ENCODE data around the gene WDFY4.
A peak's percentile ranks its signal among the peaks of the same experiment; 100 is the strongest.

The WDFY4 gene

DNA sequence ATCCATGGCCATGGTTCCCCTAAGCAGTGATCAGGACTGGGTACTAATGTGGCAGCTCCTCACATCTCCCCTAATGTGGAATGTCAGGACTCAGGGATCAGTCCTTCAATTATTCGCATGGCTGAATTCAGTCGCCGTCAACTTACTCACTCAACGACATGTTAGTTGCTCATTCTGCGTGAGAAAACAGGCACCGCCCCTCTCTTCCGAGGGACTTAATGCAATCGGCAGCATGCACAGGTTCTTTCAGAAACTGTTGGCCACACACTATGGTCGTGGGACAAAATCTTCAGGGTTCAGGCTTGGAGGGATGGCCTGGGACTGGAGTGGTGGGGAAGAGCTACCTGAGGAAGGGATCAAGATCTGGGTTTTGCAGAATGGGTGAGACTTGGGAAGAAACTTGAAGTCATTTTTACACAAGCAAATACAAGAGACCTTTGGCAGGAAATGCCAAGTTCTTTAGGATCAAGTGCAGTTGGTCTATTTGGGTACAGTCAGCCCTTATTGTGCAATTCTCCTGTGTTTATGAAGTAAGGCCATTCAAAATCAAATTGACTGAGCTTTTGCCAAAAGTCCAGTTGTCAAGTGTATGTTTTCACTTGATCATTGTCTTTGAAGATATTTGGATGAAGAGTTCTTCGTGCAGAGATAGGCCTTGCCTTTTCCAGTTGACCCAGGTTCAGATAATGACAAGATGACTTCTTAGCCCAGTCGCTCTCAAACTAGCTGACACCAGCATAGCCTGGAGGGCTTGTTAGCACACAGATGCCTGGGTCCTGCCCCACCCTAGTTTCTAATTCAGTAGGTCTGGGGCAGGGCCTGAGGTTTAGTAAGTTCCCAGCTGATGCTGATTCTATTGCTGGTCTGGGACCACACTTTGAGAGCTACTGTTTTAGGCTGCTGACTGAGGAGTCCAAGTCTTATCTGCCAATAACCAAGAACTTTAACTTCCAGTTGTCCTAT, 206.5 kb downstream of the WDFY4 start:
- DNase-seq = no peak

GRCh38 chr10:48894911-48895802, 210.5 kb downstream of the WDFY4 start:
- no peak for DNase-seq

DNA sequence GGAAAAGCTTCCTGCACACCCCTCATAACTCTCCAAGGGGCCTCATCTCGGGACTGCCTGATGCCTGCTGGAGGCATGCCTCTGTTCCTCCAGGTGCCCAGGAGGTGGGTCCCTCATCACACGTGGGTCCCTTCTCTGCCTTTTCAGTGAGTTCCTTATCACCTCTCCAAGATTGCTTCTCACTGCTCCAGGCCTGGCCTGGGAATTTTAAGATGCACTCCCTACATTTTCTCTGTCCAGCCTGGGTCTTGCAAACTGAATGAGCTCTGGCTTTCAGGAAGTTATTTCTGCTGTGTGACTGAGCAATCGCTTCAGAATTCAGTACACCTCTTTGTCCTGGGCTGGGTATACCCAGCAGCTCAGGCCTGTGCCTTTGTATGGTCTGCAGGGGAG, 211.1 kb downstream of the WDFY4 start:
- no peak for DNase-seq

- no peak for DNase-seq
Measured at GRCh38 chr10:48896756-48897440, 212.2 kb downstream of the WDFY4 start.

DNA sequence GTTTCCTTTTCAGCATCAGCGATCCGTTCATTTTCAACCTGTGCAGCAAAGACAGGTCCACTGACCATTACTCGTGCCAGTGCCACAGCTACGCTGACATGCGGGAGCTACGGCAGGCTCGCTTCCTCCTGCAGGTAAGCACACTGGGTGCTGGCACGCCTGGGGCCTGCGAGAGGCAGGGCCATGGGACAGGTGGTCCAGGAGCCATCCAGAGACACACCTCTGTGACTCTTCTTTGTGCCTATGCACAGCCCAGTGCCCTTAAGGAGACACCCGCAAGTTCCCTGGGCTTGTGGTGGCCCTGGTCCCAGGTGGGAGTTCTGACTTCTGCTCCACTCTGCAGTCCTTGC, 212.7 kb downstream of the WDFY4 start:
- DNase-seq = no peak

- DNase-seq = no peak
Measured at GRCh38 chr10:48898426-48898825, 213.8 kb downstream of the WDFY4 start.

DNA sequence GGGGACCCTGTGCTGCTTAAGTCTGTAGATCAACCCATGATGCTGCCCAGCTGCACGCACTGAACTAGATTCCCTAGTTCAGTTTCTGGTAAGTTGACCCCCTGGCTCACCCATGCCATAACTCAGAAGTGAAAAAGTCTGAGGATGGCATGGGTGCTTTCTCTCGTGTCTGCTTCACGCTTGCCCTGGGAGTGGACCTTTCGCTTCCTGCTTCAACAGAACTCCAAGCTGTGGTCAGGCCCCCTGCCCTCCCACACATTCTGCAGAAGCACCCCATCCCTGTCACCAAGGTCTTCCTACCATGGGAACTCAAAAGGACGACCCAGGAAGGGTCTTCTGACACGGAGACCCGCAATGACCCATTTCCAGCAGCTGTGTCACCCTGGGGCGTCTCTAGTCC, 215.1 kb downstream of the WDFY4 start:
- no peak for DNase-seq

DNA sequence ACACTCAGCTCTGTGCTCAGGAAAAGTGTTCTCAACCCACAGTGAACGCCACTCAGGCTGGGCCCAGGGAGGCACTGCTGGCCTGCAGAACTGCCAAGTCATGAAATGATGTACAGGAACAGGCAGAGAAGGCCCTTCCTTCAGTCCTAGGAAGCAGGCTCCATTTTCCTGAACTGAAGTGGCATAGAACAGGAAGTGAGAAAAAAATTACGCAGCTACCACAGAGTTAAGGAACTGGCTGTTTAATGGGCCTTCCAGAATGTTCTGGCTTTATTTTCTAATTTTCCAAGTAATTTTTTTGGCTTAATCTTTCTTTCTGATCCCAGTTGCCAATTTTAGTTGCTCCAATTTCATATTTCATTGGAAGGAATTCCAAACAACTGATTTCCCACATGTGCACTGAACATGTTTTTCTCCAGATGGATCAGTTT, 215.7 kb downstream of the WDFY4 start:
- DNase-seq = no peak

DNA sequence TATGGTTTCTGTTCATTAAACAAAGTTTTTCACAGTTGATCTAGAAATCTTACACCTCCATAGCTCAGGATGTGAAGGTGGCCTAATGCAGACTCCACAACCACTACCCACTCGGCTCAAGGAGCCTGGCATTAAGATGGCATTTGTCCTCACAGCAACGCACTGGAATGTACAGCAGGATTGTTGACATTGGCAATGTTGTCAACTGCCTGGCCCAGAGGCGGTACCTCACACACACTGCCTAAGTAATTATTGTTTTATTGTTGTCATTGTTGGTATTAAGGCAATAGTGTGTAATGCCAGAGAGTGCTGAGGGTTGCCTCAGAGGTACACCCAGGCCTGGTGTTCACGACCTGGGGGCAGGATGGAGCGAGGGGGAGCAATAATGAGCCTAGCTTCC, 216.6 kb downstream of the WDFY4 start:
- DNase-seq = no peak

DNA sequence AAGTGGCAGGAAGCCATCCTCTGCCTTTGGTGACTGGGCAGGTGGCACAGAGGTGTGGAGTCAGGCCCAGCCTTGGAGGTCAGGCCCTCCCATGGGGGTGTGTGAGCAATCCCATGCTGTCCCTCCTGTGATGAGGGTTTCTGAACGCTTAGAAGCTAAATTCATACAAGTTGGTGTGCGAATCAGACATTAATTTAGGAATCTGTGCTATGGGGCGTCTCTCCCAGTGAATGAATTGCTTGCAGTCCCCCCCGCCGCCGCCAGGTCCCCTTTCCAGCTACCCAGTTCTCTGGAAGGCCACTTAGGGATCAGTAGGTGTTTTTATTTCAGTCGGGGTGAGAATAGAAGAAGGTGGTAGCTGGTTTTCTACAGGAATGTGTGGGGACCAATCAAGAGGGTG, 217.4 kb downstream of the WDFY4 start:
- no peak for DNase-seq

DNA sequence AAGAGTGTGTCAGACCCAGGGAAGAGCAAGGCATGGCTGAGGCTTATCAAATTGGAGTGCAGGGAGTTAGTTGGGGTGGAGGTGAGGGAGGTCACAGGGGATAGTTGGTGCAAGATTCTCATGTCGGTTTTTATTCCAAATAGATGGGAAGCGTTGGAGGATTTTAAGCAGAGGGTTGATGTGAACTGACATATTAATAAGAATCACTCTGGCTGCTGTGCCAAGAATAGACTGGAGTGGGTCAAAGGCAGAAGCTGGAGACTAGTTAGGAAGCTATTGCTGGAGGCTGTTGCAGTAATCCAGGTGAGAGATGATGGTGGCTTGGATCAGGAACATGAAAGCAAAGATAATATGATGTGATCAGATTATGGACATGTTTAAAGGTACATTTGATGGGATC, 218.5 kb downstream of the WDFY4 start:
- DNase-seq = no peak

DNA sequence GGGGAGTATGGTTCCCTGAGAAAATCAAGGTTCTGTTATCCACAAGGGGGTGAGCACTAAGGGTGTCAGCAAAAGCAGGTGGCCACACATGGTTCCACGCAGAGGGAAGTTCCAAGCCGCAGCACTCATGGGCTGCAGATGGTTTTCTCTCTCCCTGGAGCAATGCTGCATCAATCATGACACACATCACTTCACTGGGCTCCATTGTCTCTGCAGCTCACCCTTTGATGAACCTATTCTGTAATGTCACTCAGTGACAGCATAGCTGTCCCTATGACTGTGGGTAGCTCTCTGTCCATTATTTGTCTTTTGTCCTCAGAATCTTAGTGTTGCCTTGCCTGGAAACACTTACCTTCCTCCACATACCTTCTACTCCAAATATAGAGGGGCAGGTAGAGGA, 220.2 kb downstream of the WDFY4 start:
- DNase-seq = no peak

DNA sequence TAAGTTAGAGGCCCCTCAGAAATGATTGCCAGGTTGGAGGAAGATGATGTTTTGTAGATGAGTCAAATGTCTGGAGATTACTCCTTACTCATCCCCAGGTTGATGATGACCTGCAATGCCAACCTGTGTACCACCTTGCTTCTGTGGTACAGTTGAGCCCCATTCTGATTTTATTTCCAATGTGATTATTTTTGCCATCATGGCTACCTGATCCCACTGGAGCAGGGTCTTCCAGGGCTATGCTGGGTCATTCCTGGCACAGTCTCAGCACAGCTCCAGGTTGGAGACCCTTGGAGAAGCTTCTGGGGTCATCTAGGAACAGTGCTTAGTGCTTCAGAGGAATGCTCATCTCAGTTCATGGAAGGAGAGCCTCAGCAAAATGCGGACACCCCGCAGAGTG, 220.6 kb downstream of the WDFY4 start:
- DNase-seq = no peak

DNA sequence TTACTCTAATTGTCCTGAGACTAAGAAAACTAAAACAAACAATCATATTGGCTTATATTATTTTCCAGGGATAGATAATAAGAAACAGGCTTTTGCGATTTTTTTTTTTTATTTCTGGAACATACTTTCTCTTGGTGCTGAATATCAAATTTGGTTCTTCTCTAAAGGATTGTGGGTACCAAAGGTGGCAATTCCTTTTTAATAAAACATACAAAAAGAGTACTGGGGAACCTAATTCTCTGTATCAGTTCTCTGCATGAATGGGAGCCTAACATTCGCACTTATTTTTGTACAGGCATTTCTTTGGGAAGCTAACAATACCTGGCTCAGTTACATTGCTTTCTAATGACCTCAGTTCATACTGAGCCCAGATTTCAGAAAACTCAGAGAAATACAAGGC, 222.2 kb downstream of the WDFY4 start:
- no peak for DNase-seq

- DNase-seq = no peak
Measured at GRCh38 chr10:48907730-48908129, 223.1 kb downstream of the WDFY4 start.

DNA sequence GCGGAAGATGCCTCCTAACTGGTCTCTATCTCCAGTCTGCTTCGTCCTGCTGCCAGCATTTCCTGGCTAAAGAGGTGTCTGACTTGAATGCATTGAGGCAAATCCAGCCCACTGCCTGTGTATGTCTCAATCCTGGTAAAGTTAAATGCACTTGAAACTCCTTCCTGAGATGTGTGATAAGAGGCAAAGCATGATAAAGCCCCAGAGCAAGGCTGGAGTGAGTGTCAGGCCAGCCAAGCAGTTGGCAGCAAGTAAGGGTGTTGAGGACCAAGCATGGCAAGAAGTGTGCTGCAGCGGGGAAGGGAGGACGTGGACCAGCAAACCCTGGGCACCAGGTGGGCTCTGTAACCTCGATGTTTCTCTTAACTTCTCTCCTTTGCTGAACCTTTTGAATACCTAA, 225.9 kb downstream of the WDFY4 start:
- DNase-seq = no peak

DNA sequence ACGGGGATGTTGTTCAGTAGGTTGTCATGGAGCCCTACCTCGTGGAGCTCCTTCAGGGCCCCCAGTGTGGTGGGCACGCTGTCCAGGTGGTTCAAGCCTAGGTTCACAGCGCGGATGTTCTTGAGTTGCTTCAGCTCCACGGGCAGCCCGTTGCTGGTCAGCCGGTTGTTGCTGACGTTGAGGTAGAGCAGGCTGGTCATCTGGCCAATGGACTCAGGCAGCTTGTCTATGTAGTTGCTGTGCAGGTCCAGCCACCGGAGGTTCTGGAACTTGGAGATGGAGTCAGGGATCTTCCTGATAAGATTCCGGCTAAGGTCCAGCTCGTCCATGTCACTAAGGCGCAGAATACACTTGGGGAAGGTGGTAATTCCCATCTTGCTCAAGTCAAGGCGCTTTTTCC, 229.0 kb downstream of the WDFY4 start:
- no peak for DNase-seq

GRCh38 chr10:48923748-48924147, 239.1 kb downstream of the WDFY4 start:
- DNase-seq = no peak

DNA sequence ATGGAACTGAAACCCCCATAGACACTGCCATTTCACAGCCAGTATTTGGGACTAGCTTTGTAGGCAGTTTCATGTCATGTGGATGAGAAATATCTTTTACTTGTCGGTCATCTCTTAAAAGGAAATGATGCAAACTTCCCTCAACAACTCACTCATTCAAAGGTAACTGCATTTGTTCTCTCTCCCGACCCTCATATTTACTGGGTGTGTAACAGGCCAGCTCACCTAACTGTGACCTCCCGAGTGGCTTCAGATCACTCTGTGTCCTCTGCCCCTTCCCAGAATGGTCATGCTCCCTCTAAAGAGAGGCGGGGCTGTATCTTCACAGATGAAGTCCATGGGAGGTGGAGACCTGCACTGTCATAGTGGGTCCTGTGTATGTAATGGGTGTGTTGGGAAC, 240.3 kb downstream of the WDFY4 start:
- no peak for DNase-seq

- DNase-seq = no peak
Measured at GRCh38 chr10:48926255-48926654, 241.6 kb downstream of the WDFY4 start.

DNA sequence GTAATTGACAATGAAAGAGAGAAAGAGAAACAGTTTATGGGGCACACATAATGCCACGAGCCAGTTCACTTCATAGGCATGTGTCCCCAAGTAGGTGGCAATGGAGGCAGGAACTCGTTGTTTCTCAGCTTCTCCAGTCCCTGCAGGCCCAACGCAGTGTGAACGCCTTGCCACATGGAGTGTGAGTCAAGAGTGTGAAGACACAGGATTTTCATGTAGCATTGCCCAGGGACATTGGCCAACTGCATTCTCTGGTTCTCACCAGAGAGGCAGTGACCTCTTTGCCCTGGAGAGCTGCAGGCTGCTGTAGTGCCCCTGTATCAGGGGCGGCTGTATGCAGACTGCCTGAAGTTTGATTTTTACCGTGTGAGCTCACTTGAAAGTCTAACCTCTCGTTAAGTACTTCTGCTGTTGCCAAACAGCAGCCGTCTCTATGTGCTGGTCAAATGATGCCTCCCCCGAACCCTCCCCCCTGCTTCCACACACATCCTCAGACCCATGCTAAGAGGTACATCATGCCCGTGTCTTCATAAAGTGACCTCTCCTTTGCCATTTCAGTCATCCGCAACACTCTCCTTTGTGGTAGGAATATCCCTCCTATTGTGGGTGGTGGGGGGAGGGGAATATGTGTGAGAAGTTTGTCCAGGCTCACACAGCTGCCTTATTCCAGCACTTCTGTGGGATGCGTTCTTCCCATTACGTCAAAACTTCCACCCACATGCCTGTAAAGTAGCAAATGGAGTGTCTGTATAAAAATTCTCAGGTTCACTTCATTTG, 242.3 kb downstream of the WDFY4 start:
- DNase-seq = peak; percentile 9

DNA sequence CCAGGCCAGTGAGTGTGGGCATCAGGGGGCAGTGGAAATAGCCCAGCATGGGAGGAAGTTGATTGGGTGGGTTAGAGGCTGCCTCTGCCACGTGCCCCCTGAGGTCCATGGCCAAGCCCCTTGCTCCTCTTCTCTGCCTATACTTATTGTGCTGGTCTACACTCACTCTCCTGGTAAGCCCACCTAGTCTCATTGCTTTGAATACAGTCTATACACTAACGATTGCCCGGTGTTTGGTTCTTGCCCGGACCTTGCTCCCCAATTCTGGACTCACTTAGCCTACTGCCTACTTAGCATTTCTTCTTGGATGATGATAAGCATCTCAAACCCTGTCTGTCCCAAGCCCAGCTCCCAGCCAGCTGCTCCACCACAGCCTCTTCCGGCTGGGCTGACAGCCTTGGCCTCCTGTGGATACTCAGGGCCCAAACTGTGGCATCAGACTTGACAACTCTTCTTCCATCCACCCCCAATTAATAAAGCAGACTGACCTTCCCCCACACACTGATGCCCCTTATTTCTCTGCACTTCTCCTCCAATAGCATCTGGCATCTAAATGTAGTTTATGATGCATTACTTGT, 244.8 kb downstream of the WDFY4 start:
- no peak for DNase-seq

All from NCI-H510A (cell line).